ENCODE data around the gene PI4KA. TPM values are rescaled to one million over a fixed set of nuclear protein-coding genes. Genes with fewer than 3 reads are reported as not detected.
"Not testable (repeated sequence)": the region's sequence is repeated elsewhere in the genome, so short reads cannot be mapped to it uniquely, and the experiment has no call there.

The PI4KA gene
- total and polyA plus RNA-seq, 3 experiments from 2014 or later: 64.9 to 65.8 (median 65.5) TPM

- Mint-ChIP-seq H3K9me3 (no peaks in the 10 kb centered on the region), H3K27ac (no peak overlapping the region), H3K4me3 (no peak overlapping the region), H3K4me1 (peaks cover 9 to 23% (median 16%) of the 10 kb centered on the region in 3 donors), H3K27me3 (no peaks in the 10 kb centered on the region), H3K36me3 (peaks cover 4 to 49% (median 9%) of the 10 kb centered on the region in 3 donors)
- H3K4me3 ChIP-seq (ENCODE audit: low read length): no peak overlapping the region
- no peak for DNase-seq
- no peaks in the 10 kb centered on the region for H3K4me1 ChIP-seq (ENCODE audit: insufficient read depth, low read length)
- H3K27ac ChIP-seq (ENCODE audit: low read depth, low read length): no peak overlapping the region
- POLR2A ChIA-PET: no interaction called here
- CTCF ChIA-PET: no interaction called here
- peaks cover 26% of the 10 kb centered on the region for H3K36me3 ChIP-seq (ENCODE audit: insufficient read depth, low read length)
- H3K9me3 ChIP-seq (ENCODE audit: low read length): no peaks in the 10 kb centered on the region
- no peaks in the 10 kb centered on the region for H3K27me3 ChIP-seq (ENCODE audit: insufficient read depth, low read length, poor library complexity, severe bottlenecking)
These were observed 23.9 kb downstream of the PI4KA start for GRCh38 chr22:20834725-20835124.

- H3K27ac ChIP-seq (ENCODE audit: low read depth, low read length): no peak overlapping the region
- CTCF ChIA-PET: no interaction called here
- Mint-ChIP-seq H3K27ac (no peak overlapping the region), H3K4me1 (peaks cover 8 to 19% (median 14%) of the 10 kb centered on the region in 3 donors), H3K36me3 (peaks cover 7 to 55% (median 15%) of the 10 kb centered on the region in 3 donors), H3K4me3 (no peak overlapping the region), H3K27me3 (no peaks in the 10 kb centered on the region), H3K9me3 (no peaks in the 10 kb centered on the region)
- H3K27me3 ChIP-seq (ENCODE audit: insufficient read depth, low read length, poor library complexity, severe bottlenecking): no peaks in the 10 kb centered on the region
- no peaks in the 10 kb centered on the region for H3K4me1 ChIP-seq (ENCODE audit: insufficient read depth, low read length)
- POLR2A ChIA-PET: no interaction called here
- H3K36me3 ChIP-seq (ENCODE audit: insufficient read depth, low read length): peaks cover 26% of the 10 kb centered on the region
- no peak for DNase-seq
- no peaks in the 10 kb centered on the region for H3K9me3 ChIP-seq (ENCODE audit: low read length)
- H3K4me3 ChIP-seq (ENCODE audit: low read length): no peak overlapping the region
These were observed 24.4 kb downstream of the PI4KA start for GRCh38 chr22:20834206-20834605.

- H3K4me3 ChIP-seq (ENCODE audit: low read length): no peak overlapping the region
- no peaks in the 10 kb centered on the region for H3K27me3 Mint-ChIP-seq
- peaks cover 26% of the 10 kb centered on the region for H3K36me3 ChIP-seq (ENCODE audit: insufficient read depth, low read length)
- no peak overlapping the region for H3K4me3 Mint-ChIP-seq
- peaks cover 7 to 62% (median 16%) of the 10 kb centered on the region in 3 donors for H3K36me3 Mint-ChIP-seq
- no peaks in the 10 kb centered on the region for H3K27me3 ChIP-seq (ENCODE audit: insufficient read depth, low read length, poor library complexity, severe bottlenecking)
- H3K9me3 Mint-ChIP-seq: no peaks in the 10 kb centered on the region
- H3K27ac Mint-ChIP-seq: peak overlapping the region in 2 of 8 donors; percentile 54 to 74
- POLR2A ChIA-PET: no interaction called here
- no peak overlapping the region for H3K27ac ChIP-seq (ENCODE audit: low read depth, low read length)
- CTCF ChIA-PET: no interaction called here
- DNase-seq: no peak
- H3K4me1 ChIP-seq (ENCODE audit: insufficient read depth, low read length): no peaks in the 10 kb centered on the region
- H3K9me3 ChIP-seq (ENCODE audit: low read length): no peaks in the 10 kb centered on the region
- peaks cover 4 to 12% (median 8%) of the 10 kb centered on the region in 3 donors for H3K4me1 Mint-ChIP-seq
These were observed 25.4 kb downstream of the PI4KA start for GRCh38 chr22:20833225-20833665.

DNA sequence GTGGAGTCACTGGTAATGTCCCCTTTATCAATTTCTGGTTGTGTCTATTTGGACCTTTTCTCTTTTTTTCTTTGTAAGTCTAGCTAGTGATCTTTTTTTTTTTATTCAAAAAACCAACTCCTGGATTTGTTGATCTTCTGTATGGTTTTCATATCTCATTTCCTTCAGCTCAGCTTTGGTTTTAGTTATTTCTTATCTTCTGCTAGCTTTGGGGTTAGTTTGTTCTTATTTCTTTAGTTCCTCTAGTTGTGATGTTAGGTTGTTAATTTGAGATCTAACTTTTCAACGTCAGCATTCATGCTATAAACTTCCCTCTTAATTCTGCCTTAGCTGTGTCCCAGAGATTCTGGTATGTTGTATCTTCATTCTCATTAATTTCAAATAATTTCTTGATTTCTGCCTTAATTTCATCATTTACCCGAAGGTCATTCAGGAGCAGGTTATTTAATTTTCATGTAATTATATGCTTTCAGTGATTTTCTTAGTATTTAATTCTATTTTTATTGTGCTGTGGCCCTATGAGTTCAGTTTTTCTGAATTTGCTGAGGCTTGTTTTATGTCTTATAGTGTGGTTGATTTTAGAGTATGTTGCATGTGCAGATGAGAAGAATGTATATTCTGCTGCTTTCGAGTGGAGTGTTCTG is 29.0 kb downstream of the PI4KA start:
- CTCF ChIA-PET: interaction anchor here (1.0 kb wide), 1 partner anchor 44 kb away, joined by 3 read pairs; no protein-coding TSS in a partner anchor
- no peaks in the 10 kb centered on the region for H3K9me3 ChIP-seq (ENCODE audit: low read length)
- no peaks in the 10 kb centered on the region for H3K27me3 ChIP-seq (ENCODE audit: insufficient read depth, low read length, poor library complexity, severe bottlenecking)
- no peaks in the 10 kb centered on the region for H3K27me3 Mint-ChIP-seq
- no peak overlapping the region for H3K4me3 ChIP-seq (ENCODE audit: low read length)
- DNase-seq: no peak
- H3K27ac Mint-ChIP-seq: peak overlapping the region in 3 of 8 donors; percentile 9 to 69 (median 63)
- no peak overlapping the region for H3K4me3 Mint-ChIP-seq
- POLR2A ChIA-PET: no interaction called here
- H3K36me3 Mint-ChIP-seq: peaks cover 7 to 83% (median 26%) of the 10 kb centered on the region in 3 donors
- no peaks in the 10 kb centered on the region for H3K4me1 Mint-ChIP-seq
- peaks cover 26% of the 10 kb centered on the region for H3K36me3 ChIP-seq (ENCODE audit: insufficient read depth, low read length)
- H3K27ac ChIP-seq (ENCODE audit: low read depth, low read length): no peak overlapping the region
- H3K9me3 Mint-ChIP-seq: no peaks in the 10 kb centered on the region
- H3K4me1 ChIP-seq (ENCODE audit: insufficient read depth, low read length): no peaks in the 10 kb centered on the region

DNA sequence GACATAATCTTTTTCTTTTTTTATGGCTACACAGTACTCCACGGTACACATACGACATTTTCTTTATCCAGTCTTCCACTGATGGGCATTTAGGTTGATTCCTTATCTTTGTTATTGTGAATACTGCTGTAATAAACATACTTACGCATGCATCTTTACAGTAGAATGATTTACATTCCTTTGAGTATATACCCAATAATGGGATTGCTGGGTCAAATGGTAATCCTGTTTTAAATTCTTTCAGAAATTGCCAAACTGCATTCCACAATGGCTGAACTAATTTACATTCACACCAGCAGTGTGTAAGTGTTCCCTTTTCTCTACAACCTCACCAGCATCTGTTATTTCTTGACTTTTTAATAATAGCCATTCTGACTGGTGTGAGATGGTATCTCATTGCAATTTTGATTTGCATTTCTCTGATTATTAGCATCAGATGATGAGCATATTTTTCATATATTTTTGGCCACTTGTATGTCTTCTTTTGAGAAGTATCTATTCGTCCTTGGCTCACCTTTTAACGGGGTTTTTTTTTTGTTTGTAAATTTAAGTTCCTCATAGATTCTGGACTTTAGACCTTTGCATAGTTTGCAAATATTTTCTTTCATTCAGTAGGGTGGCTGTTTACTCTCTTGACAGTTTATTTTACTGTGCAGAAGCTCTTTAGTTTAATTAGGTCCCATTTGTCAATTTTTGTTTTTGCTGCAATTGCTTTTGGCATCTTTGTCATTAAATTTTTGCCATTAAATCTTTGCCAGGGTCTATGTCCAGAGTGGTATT is 32.0 kb downstream of the PI4KA start:
- POLR2A ChIA-PET; H3K27me3 ChIP-seq (ENCODE audit: insufficient read depth, low read length, poor library complexity, severe bottlenecking); H3K4me1 ChIP-seq (ENCODE audit: insufficient read depth, low read length); H3K27me3 Mint-ChIP-seq; H3K4me3 Mint-ChIP-seq; DNase-seq; H3K4me1 Mint-ChIP-seq; CTCF ChIA-PET; H3K4me3 ChIP-seq (ENCODE audit: low read length); H3K27ac ChIP-seq (ENCODE audit: low read depth, low read length); H3K9me3 Mint-ChIP-seq; H3K9me3 ChIP-seq (ENCODE audit: low read length): not testable (repeated sequence)
- Mint-ChIP-seq H3K27ac (peak overlapping the region in 1 of 8 donors; percentile 73), H3K36me3 (peaks cover 7 to 84% (median 24%) of the 10 kb centered on the region in 3 donors)
- H3K36me3 ChIP-seq (ENCODE audit: insufficient read depth, low read length): peaks cover 20% of the 10 kb centered on the region

DNA sequence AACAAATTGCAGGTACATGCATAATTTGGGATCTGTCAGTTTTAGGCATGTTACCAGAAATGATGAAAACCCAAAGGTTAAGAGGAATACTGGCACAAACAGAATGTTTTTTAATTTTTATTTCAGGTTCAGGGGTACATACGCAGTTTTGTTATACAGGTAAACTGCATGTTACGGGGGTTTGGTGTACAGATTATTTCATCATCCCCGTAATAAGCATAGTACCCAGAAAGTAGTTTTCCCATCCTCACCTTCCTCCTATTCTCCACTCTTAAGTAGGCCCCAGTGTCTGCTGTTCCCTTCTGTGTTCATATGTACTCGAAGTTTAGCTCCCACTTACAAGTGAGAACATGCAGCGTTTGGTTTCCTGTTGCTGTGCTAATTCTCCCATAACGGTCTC is 33.0 kb downstream of the PI4KA start:
- Mint-ChIP-seq H3K9me3 (no peaks in the 10 kb centered on the region), H3K4me3 (no peak overlapping the region), H3K4me1 (no peaks in the 10 kb centered on the region), H3K27me3 (peaks cover 0 to 1% of the 10 kb centered on the region in 2 donors), H3K36me3 (peaks cover 7 to 80% (median 24%) of the 10 kb centered on the region in 3 donors), H3K27ac (peak overlapping the region in 2 of 8 donors; percentile 5 to 65)
- H3K9me3 ChIP-seq (ENCODE audit: low read length): no peaks in the 10 kb centered on the region
- ChIA-PET POLR2A (no interaction called here), CTCF (no interaction called here)
- H3K4me1 ChIP-seq (ENCODE audit: insufficient read depth, low read length): no peaks in the 10 kb centered on the region
- no peak for DNase-seq
- H3K4me3 ChIP-seq (ENCODE audit: low read length): no peak overlapping the region
- no peaks in the 10 kb centered on the region for H3K27me3 ChIP-seq (ENCODE audit: insufficient read depth, low read length, poor library complexity, severe bottlenecking)
- H3K27ac ChIP-seq (ENCODE audit: low read depth, low read length): no peak overlapping the region
- H3K36me3 ChIP-seq (ENCODE audit: insufficient read depth, low read length): peaks cover 18% of the 10 kb centered on the region

- H3K36me3 Mint-ChIP-seq: peaks cover 7 to 80% (median 22%) of the 10 kb centered on the region in 3 donors
- H3K4me3 Mint-ChIP-seq; H3K4me1 ChIP-seq (ENCODE audit: insufficient read depth, low read length); H3K27me3 ChIP-seq (ENCODE audit: insufficient read depth, low read length, poor library complexity, severe bottlenecking); H3K9me3 ChIP-seq (ENCODE audit: low read length); H3K27ac ChIP-seq (ENCODE audit: low read depth, low read length); H3K27me3 Mint-ChIP-seq; H3K9me3 Mint-ChIP-seq; H3K4me1 Mint-ChIP-seq; DNase-seq; POLR2A ChIA-PET; H3K4me3 ChIP-seq (ENCODE audit: low read length): not testable (repeated sequence)
- CTCF ChIA-PET: interaction anchor here (0.6 kb wide), 1 partner anchor 381 kb away, joined by 4 read pairs; no protein-coding TSS in a partner anchor
- peak overlapping the region in 1 of 8 donors; percentile 8 for H3K27ac Mint-ChIP-seq
- H3K36me3 ChIP-seq (ENCODE audit: insufficient read depth, low read length): peaks cover 16% of the 10 kb centered on the region
These were observed 33.4 kb downstream of the PI4KA start for GRCh38 chr22:20825216-20825615.

- no peaks in the 10 kb centered on the region for H3K4me1 ChIP-seq (ENCODE audit: insufficient read depth, low read length)
- H3K9me3 ChIP-seq (ENCODE audit: low read length): no peaks in the 10 kb centered on the region
- POLR2A ChIA-PET: no interaction called here
- H3K27ac Mint-ChIP-seq: no peak overlapping the region
- peaks cover 31% of the 10 kb centered on the region for H3K36me3 ChIP-seq (ENCODE audit: insufficient read depth, low read length)
- H3K27ac ChIP-seq (ENCODE audit: low read depth, low read length): no peak overlapping the region
- H3K4me3 Mint-ChIP-seq: no peak overlapping the region
- H3K4me1 Mint-ChIP-seq: no peaks in the 10 kb centered on the region
- no peaks in the 10 kb centered on the region for H3K27me3 ChIP-seq (ENCODE audit: insufficient read depth, low read length, poor library complexity, severe bottlenecking)
- peaks cover 0 to 1% of the 10 kb centered on the region in 2 donors for H3K27me3 Mint-ChIP-seq
- CTCF ChIA-PET: no interaction called here
- no peak for DNase-seq
- H3K36me3 Mint-ChIP-seq: peaks cover 0 to 80% (median 17%) of the 10 kb centered on the region in 3 donors
- no peak overlapping the region for H3K4me3 ChIP-seq (ENCODE audit: low read length)
- H3K9me3 Mint-ChIP-seq: no peaks in the 10 kb centered on the region
These were observed 35.3 kb downstream of the PI4KA start for GRCh38 chr22:20823264-20823663.

All from CD8-positive, alpha-beta memory T cell (primary cell).